DMS 273 (cell line): Measurements from ENCODE around the gene PARM1.
"Not testable (repeated sequence)": the region's sequence is repeated elsewhere in the genome, so short reads cannot be mapped to it uniquely, and the experiment has no call there.

Source experiments
- DNase-seq: peaks from one replicate; lab custom pipeline; 2025; ENCODE audit not compliant: unreplicated experiment; lab: John Stamatoyannopoulos, UW

PARM1 gene

DNA sequence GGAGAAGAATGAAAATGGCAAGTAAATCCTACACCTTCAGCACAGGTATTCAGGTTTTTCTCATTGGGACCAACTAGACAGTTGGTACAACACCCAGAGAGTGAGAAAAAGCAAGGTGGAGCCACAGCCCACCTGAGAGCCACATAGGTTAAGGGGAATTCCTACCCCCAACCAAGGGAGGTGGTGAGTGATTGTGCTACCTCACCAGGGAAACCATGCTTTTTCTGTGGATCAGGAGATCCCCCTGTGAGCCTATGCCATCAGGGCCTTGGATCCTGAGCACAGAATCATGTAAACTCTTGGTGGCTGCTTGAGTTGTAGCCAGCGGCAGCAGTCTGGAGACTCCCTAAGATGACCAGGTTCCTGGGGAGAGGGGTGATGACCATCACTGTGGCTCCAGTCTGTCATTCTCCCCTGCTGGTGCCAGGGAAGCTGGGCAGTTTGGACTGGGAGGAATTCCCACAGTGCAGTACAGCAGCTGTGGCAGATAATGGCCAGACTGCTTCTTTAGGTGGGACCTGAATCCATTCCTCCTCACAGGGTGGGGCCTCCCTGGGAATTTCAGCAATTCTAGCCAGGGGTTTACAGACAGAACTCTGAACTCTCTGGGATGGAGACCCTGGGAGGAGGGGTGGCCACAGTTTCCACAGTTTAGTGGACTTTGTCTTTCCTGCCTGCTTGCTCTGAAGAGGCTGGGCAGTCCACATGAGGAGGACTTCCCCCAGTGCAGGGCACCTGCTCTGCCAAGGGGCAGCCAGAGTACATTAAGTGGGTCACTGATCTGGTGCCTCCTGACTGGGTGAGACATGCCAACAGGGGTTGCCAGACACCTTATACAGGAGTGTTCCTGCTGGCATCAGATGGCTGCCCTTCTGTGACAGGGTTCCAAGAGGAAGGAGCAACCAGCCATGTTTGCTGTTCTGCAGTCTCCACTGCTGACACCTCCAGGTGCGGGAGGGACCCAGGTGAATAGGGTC, 43.2 kb downstream of the PARM1 start:
- no peak for DNase-seq

DNA sequence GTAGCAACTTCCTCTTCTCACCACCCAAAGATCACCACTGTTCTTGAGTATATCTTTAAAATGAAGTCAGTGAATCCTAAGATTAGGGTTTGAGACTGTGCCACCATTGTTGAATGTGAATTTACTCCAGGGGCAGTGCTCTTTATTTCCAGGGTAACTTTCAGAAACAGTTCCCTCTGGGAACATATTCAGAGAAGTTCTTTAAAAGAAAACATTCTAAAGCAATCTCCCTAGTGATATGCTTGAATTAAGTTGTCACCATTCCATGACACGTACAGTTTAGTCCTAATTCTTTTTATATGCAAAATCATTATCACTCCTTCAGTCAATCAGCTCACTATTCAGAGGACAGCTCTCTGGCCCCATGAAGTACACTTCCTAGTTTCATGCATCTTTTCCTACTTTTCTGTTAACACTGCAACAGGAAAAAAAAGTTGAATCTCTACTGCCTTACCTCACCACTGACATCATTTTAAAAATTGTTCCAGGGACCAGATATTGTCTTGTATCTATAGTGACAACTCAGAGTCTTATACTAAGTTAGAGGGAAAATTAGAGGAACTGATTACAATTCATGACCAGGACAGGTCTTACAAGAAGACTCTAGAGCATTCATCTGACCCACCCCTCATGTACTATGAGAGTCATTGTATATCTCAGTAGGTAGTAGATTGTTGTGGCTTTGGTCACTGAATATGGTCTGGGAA, 49.8 kb downstream of the PARM1 start:
- DNase-seq: no peak

DNA sequence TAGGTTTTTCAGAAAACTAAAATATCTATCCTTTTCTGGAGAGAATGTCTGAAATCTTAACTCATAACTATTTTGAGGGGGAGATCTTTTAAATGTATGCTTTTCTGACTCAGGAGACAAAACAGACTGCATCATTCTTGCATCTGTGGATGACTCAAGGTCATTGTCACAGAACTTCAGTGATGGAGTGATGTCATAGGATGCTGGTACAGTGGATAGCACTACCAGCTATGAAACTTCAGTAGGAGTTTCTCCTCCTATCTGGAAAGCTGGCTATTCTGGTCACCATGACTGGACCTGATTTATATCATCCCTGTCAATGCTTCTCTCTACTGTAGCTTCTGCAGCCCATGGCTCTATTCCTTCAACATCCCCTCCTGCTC, 50.3 kb downstream of the PARM1 start:
- DNase-seq: no peak

DNA sequence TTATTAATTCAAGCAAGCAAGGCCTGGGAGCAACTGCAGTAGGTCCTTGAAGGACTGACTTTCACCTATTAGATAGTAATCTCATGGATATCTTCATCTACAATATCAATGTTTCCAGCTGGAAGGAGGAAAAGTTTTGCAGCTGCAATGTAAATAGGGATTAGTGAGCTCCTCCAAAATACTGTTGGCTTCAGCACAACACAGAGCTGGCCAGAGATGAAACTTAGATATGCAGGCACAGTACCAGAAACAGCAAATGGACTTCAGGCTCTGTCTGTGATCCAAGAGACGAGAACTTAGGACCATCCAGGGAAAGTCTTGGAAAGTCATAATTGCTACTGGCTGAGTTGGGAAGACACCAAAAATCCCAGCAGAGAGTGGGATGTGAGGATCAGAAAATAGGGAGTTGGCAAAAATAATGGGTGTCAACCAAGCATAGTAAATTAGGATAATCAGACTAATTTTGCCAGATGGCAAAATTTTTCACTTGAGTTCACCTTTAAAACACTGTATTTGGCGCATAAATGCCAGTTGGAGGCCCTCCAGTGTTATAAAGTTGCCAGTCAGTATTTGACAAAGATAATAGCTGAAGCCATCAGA, 57.5 kb downstream of the PARM1 start:
- DNase-seq: peak; percentile 52

DNA sequence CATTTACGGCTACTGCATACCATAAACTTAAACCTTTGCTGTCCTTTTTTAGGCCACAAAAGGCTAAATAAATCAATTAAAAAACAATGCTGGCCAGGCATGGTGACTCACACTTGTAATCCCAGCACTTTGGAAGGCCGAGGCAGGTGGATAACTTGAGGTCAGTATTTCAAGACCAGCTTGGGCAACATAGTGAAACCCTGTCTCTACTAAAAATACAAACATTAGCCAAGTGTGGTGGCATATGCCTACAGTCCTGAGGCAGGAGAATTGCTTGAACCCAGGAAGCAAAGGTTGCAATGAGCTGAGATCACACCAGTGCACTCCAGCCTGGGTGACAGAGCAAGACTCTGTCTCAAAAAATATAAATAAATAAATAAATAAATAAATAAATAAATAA, 61.5 kb downstream of the PARM1 start:
- not testable (repeated sequence) for DNase-seq

DNA sequence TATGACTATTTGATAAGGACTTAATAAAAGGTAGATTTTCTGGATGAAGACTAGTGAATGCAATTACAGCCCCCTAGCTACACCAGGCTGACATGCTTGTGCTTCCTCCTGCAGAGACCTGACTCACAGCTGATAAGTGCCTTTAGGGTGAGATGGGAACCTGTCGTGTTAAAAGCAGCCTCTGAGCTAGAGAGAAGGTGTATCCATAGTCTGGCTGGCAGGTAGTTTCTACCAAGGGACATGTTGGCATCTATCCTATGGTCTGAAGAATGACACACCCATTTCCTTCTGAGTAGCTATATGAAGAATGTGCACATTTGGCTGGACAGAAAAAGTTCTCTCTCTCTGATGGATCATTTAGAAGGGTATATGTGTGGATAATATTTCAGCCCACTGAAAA, 64.1 kb downstream of the PARM1 start:
- no peak for DNase-seq

DNA sequence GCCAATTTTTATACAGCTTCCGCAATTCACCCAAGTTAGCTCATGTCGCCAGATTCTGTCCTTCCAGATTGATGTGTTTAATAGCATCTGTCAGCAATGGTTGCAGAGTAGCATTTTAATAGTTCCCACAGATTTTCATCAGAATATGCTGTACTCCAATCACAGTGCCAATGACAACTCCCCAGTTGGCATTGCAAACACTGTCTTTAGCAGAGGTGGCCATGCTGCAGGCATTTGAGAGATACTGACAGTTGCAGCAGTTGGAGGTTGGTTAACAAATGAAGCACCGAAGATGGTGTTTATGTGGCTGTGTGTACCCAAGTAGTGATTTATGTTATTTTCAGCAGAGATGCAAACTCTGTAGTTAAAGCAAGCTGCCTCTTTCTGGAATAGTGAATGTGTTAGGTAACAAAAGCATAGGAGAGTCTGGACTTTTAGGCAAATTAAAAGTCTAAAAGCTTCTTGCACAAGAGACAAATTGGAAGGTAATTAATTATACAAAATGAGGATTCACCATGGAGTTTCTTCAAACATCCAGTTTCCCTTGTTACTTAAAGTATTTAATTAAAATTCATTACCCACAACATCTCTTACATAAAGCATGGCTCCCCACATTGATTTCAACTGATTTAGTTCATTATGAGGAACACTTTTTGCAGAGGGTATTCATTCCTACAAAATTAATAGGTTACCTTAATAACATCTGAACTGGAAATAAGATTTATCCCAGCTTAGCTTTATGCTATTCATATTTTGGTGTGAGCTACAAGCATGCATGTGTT, 65.2 kb downstream of the PARM1 start:
- peak; percentile 6 for DNase-seq

DNA sequence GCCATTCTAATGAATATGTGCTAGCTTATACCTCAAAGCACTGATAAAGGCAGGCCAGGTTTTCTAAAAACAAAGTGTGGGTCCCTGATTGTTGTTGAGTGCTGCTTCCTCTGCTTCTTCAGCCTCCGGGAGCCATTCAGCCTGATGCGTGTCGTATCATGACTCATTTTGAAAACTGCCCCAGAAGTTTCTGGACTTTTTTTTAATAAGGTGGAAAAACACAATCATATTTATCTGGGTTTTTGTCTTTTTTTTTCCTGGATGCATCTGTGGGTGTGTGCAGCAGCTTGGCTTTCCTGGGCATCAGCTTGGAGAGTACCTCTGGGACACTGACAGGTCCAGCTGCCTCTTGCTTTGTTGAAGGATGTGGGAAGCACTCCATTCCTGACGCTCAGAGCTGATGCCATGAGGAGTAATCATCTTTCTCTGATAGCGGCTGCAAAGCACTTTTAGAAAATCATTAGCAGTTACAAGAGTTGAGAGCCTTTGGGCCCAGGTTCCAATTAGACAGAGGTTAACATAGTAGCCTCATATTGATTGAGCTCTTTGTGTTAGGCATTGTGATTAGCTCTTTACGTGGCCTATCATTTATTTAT, 66.9 kb downstream of the PARM1 start:
- peak; percentile 1 for DNase-seq

DNA sequence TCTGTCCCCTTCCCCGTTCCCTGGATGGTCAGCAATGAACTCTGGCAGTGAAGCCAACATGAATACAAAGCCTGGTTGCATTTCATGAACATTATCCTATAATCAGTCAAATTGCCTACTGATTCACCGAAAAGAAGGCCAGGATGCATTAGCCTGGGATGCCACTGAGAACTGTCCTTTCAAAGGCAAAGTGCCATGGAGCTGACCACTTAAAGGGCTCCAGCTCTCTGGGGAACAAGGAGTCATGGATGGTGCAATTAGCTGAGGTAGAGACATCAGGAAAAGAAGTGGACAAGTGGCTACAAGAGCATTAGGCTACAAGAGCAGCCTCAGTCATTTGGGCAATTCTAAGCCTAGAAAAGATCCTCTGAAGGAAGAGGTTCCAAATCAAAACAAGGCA, 69.0 kb downstream of the PARM1 start:
- no peak for DNase-seq

DNA sequence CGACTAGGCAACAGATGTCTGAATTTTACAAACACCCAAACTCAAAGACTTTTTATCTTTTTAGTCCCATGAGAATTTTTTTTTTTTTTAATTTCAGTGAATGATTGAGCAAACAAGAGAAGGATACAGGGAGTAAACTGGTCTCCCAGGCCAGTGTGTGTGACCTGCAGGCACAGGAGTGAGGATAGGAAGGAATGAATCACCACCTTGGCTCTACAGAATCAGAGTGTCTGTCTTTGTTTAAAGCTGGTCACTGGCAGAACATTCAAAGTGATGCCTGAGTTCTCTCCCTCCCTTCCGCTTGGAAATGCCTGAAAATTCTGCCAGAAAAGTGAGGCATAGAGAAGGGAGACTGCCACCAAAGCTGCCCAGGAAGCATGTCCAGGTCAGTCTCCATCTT, 69.5 kb downstream of the PARM1 start:
- DNase-seq: no peak

DNA sequence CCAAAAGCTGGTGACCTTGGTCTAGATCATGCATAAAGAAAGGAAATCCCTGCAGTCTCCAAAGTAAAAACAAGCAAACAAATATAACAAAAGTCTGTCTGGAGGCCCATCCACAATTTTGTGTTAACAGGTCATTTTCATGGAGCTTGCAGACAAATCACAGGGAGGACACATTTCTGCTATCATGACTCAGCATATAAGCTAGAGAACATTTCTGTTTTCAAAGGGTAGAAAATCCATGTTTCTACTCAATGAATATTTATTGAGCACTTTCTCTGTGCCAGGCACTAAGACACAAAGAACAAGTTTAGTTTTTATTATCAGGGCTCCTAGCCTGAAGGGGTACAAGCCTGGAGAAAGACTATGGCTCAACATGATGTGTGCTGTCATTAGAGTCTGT, 71.1 kb downstream of the PARM1 start:
- peak; percentile 16 for DNase-seq

DNA sequence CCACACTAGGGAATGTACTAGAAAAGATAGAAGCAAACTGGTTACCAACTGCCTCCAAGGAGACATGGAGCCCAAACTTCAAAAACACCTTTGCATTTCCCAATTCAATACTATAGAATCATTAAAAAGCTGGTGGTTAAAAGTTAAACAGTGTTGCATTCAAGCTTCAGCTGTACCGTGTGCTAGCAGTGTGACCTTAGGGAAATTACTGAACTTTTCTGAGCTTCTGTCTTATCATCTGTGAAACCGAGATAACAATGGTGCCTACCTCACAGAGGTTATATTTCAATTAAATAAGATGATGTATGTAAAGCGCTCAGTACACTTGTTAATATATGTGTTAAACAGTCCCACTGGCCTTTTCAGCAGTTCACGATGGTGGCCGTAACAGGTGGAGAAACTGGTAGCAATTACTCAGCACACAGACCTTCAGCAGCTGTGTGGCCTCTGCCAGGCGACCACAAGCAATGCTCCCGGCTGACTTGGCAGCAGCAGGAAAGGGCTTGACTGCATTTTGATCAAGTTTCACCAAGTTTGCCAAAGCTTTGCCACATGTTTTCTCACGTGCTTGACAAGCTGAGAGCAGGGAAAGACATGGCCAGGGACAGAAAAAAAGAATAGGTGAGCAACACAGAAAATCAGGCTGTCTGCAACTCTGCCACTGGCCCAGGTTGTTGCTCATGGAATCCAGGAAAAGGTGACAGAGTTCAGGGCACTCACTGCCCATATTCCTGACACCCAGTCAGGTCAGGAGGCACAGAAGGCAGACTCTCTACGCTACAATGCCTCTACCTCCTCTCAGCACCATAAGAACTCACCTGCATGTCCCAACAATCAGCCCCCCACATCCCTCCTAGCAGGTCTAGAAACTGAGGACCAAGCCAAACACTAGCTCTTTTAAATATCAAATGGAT, 72.1 kb downstream of the PARM1 start:
- DNase-seq: peak; percentile 83

DNA sequence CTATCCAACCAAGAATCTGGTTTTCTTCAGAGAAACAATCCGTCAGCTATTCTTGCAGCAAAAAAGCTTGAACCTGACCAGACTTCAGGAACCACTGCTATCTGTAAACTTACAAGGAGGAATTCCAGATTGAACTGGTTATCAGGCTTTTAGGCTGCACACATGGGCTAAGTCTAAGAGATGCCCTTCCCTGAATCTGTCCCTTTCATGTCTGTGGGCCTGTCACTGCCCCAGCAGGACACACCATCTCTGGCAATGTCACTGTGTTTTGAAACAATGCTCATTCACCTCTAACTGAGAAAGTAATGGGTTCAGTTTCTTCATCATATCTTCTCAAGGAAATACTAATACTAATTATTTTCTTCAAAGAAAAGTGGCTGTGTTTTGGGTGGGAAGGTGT, 72.8 kb downstream of the PARM1 start:
- DNase-seq: no peak

DNA sequence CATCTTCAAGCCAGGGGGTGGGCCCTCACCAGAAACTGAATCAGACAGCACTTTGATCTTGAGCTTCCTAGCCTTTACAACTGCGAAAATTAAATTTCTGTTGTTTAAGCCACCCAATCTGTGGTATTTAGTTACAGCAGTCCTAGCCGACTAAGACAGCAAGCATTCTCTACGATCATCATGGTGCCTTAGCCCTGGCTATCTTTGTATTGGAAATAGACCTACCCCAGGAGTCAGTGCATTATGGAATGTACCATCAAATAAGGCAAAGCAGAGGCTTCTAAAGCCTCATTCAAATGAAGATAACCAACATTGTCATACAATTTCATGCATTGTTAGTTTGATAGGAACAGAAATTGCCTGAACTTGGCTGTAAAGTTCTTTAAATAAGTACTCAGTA, 75.0 kb downstream of the PARM1 start:
- no peak for DNase-seq

DNA sequence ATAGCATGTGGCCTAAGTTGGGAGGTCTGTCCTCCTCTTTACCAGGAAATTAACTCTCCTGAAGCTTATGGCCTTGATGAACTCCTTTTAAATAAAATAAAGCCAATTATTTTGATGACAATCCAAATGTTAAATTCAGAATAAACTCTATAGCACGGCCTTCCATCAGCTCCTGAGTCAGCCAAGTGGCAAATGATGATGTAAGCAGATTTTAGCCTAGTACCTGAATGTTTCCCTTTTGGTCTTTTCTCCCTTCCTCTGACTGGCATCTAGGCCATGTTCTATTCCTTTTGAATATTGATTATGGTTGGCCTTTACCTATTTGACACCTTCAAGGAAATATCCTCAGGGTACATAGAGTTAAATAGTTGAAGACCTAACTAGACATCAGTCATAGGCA, 76.2 kb downstream of the PARM1 start:
- no peak for DNase-seq

DNA sequence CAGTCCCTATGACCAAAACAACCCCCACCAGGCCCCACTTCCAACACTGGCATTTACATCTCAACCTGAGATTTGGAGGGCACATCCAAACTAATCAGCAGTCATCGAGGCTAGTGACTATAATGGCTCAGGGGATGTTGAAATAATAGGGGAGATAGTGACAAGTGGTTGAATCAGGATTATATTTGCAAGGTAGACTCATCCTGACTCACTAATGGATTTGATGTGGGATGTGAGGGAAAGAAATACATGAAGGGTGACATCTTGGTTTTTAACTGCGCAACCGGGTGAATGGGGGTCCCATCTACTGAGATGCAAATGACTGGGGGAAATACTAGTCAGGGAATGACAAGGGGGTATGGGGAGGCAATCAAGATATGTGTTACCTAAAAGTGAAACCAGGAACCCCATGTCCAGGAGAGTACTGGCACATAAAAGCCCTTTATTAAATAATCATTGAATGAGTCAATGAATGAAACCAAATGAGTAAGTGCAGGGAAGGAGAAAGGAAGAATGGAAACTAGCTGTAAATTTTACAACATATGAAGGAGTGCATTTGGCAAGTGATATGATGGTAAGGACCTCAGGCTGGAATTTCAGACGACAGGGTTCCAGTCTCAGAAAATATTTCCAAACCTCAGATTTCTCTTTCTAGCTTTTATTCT, 78.3 kb downstream of the PARM1 start:
- no peak for DNase-seq

DNA sequence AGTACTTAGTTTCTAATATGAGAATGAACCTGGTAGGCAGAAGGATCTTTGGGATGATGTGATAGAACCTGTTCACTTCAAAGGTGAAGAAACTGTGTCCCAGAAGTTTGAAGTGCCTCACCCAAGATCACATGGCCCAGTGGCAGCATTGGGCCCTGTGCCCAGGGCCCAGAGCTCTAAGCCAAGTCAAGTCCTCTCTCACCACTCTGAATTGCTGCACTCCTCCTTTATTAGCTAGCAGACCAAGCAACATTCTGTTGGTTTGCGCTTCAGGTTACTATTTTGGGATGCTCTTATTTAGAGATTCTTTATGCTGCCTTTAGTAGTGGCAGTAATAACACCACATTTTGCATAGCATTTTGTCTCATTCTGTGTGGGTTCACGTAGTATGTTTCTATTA, 82.7 kb downstream of the PARM1 start:
- peak; percentile 1 for DNase-seq

DNA sequence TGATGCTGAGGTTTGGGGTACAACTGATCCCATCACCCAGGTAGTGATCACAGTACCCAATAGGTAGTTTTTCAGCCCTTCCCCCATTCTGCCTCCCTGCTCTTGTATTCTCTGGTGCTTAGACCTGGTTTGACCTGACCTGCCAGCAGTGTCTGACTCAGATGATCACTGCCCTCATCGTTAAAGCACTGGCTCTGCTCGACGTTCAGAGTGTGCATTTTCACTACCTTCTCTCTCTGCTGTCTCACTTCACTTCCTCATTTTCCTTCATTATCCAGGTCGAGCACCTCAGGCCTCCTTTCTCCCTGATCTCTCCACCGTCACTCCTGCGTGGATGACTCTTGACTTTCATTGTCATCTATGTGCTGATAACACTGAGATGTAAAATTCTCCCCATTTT, 83.6 kb downstream of the PARM1 start:
- no peak for DNase-seq

DNA sequence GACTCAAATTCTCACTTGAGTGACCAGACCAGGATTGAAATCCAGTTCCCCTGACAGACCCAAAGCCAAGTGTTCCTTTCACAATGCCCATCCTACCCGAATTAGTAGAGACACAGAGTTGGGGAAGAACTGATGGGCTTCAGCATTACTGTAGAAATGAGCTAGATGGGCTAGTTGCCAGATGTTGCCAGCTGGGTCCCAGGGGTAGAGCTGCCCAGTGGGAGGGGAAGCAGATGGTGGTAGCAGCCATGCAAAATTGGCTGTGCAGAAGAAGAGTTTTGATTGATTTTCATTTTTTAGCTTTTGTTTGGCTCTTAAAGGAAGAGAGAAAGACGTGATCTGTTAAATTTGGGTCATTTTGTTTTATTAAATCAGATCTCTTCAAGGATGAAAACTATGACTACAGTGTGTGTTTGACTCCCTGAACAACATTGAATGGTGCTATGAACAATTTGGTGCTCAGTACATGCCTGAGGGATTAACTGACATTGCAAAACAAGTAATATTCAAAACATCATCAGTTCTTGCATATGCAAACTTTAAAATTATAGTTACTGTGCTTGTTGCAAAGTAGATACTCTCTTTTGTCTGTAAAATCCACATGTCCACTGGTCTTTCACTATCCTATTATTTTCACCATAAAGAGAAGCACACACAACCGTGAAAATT, 86.0 kb downstream of the PARM1 start:
- peak; percentile 51 for DNase-seq
